ENCODE results near the gene MSI2.

GRCh38 chr17:57341611-57342540, 85.6 kb downstream of the MSI2 start:
- TF ChIP-seq CTCF (IDR thresholded peaks at IDR 0.05) (no peak), POLR2AphosphoS5 (IDR thresholded peaks at IDR 0.05) (no peak)
